ENCODE measurements around the gene CNP.

DNA sequence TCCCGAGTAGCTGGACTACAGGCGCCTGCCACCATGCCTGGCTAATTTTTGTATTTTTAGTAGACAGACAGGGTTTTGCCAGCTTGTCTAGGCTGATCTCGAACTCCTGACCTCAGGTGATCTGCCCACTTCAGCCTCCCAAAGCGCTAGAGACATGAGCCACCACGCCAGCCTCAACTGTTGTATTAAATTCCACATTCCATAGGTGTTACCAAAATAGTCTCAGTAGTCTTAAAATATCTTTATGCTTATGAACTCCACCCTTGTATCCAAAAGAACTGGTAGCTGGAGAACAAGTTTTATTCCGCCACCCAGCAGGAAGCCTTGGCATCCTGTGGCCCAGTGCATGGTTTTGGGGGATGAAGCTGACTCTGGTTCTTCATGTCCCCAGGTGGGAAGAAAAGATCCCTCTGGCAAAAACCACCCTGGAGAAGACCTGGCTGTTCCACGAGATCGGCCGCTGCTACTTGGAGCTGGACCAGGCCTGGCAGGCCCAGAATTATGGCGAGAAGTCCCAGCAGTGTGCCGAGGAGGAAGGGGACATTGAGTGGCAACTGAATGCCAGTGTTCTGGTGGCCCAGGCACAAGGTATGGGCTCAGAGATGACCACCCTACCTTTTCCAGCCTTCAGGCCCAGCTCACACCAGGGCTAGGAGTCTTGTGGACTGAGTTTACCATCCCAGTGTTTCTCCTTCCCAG is 17.7 kb upstream of the CNP start:
- TF ChIP-seq, protein P1, sequence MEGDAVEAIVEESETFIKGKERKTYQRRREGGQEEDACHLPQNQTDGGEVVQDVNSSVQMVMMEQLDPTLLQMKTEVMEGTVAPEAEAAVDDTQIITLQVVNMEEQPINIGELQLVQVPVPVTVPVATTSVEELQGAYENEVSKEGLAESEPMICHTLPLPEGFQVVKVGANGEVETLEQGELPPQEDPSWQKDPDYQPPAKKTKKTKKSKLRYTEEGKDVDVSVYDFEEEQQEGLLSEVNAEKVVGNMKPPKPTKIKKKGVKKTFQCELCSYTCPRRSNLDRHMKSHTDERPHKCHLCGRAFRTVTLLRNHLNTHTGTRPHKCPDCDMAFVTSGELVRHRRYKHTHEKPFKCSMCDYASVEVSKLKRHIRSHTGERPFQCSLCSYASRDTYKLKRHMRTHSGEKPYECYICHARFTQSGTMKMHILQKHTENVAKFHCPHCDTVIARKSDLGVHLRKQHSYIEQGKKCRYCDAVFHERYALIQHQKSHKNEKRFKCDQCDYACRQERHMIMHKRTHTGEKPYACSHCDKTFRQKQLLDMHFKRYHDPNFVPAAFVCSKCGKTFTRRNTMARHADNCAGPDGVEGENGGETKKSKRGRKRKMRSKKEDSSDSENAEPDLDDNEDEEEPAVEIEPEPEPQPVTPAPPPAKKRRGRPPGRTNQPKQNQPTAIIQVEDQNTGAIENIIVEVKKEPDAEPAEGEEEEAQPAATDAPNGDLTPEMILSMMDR (IDR thresholded peaks at IDR 0.05) = no peak
- TF ChIP-seq, protein P2, sequence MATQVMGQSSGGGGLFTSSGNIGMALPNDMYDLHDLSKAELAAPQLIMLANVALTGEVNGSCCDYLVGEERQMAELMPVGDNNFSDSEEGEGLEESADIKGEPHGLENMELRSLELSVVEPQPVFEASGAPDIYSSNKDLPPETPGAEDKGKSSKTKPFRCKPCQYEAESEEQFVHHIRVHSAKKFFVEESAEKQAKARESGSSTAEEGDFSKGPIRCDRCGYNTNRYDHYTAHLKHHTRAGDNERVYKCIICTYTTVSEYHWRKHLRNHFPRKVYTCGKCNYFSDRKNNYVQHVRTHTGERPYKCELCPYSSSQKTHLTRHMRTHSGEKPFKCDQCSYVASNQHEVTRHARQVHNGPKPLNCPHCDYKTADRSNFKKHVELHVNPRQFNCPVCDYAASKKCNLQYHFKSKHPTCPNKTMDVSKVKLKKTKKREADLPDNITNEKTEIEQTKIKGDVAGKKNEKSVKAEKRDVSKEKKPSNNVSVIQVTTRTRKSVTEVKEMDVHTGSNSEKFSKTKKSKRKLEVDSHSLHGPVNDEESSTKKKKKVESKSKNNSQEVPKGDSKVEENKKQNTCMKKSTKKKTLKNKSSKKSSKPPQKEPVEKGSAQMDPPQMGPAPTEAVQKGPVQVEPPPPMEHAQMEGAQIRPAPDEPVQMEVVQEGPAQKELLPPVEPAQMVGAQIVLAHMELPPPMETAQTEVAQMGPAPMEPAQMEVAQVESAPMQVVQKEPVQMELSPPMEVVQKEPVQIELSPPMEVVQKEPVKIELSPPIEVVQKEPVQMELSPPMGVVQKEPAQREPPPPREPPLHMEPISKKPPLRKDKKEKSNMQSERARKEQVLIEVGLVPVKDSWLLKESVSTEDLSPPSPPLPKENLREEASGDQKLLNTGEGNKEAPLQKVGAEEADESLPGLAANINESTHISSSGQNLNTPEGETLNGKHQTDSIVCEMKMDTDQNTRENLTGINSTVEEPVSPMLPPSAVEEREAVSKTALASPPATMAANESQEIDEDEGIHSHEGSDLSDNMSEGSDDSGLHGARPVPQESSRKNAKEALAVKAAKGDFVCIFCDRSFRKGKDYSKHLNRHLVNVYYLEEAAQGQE (IDR thresholded peaks at IDR 0.05; ENCODE audit: insufficient read depth in 1 of 2, low read depth in 2 of 2, low read length in 1 of 2) = no peak

Measured in Panc1 (cell line).